ENCODE measurements around the gene FAT1.
"Not testable (repeated sequence)": the region's sequence is repeated elsewhere in the genome, so short reads cannot be mapped to it uniquely, and the experiment has no call there.

The FAT1 gene

DNA sequence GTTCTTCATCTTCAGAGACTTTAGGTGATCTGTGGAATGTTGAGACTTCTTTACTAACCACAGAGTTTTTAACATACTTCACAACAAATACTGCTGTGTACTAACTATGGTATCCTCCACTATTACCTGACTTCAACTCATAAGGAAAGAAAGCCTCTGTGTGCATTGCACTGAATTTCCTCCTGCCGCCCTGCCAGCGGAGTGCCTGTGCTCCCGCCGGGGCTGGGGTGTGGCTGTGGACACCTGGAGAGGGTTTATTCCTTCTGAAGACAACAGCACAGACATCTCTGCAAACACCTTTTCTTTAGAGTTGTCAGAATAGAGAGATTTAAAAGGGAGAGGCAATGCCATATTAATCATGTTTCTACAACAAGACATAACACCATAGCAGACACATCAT, 63.3 kb downstream of the FAT1 start:
- CTCF ChIA-PET, result no interaction called here
- DNase-seq (ENCODE audit: extremely low spot score), result no peak
- POLR2A ChIA-PET, result no interaction called here
- TF ChIP-seq PKNOX1 (IDR thresholded peaks at IDR 0.05), result no peak
- no peak for TF ChIP-seq ZNF384 (IDR thresholded peaks at IDR 0.05)
- no peak for TF ChIP-seq LEF1 (IDR thresholded peaks at IDR 0.05; ENCODE audit: borderline replicate concordance)
- no peak for TF ChIP-seq HDGF (IDR thresholded peaks at IDR 0.05; ENCODE audit: borderline replicate concordance)
- no peak for TF ChIP-seq FOXM1 (IDR thresholded peaks at IDR 0.05; ENCODE audit: borderline replicate concordance)
- no peak for TF ChIP-seq FOXK2 (IDR thresholded peaks at IDR 0.05)
- no peak for TF ChIP-seq ELF4 (IDR thresholded peaks at IDR 0.05)
- no peak for TF ChIP-seq NFRKB (IDR thresholded peaks at IDR 0.05)
- TF ChIP-seq FOXA1 (IDR thresholded peaks at IDR 0.05), result no peak
- TF ChIP-seq SP1 (IDR thresholded peaks at IDR 0.05), result no peak

- DNase-seq (ENCODE audit: extremely low spot score), result no peak
- CTCF ChIA-PET, result no interaction called here
- POLR2A ChIA-PET, result no interaction called here
- TF ChIP-seq TARDBP (IDR thresholded peaks at IDR 0.05) (no peak), PKNOX1 (IDR thresholded peaks at IDR 0.05) (no peak), CTBP1 (IDR thresholded peaks at IDR 0.05; ENCODE audit: borderline replicate concordance) (no peak), FOXA1 (IDR thresholded peaks at IDR 0.05) (no peak), LEF1 (IDR thresholded peaks at IDR 0.05; ENCODE audit: borderline replicate concordance) (no peak), L3MBTL2 (conservative IDR thresholded peaks at IDR 0.05) (no peak), ZNF384 (IDR thresholded peaks at IDR 0.05) (no peak), SUZ12 (IDR thresholded peaks at IDR 0.05) (no peak), FOXM1 (IDR thresholded peaks at IDR 0.05; ENCODE audit: borderline replicate concordance) (no peak), FOXK2 (IDR thresholded peaks at IDR 0.05) (no peak), SP1 (IDR thresholded peaks at IDR 0.05) (no peak), BHLHE40 (IDR thresholded peaks at IDR 0.05; ENCODE audit: borderline replicate concordance) (no peak)
Measured at GRCh38 chr4:186659935-186660334, 63.7 kb downstream of the FAT1 start.

GRCh38 chr4:186659456-186659855, 64.2 kb downstream of the FAT1 start:
- DNase-seq (ENCODE audit: extremely low spot score); POLR2A ChIA-PET; CTCF ChIA-PET: not testable (repeated sequence)

DNA sequence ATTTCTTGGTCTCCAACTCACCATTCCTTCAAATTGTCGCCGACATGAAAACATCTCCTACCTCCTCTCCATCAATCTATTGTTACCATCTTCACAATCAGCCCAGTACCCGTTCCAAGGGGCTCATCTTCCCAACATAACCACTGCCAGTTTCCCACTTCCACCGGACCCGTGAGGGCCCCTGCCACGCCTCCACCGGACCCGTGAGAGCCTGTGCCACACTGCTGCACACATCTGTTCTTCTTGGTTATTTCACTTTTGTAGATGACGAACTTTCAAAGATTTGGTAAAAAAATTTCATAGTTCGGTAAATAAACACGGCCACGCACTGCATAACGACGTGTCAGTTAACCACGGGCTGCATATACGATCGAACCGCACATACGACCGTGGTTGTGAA, 65.0 kb downstream of the FAT1 start:
- ChIA-PET POLR2A (no interaction called here), CTCF (no interaction called here)
- no peak for DNase-seq (ENCODE audit: extremely low spot score)
- TF ChIP-seq NFRKB (IDR thresholded peaks at IDR 0.05) (no peak), ZNF384 (IDR thresholded peaks at IDR 0.05) (no peak)

GRCh38 chr4:186657764-186658163, 65.9 kb downstream of the FAT1 start:
- ChIA-PET POLR2A (no interaction called here), CTCF (interaction anchor here (0.8 kb wide), 1 partner anchor 18 kb away, joined by 3 read pairs; no protein-coding TSS in a partner anchor)
- DNase-seq (ENCODE audit: extremely low spot score), result no peak
- no peak for TF ChIP-seq FOXA1 (IDR thresholded peaks at IDR 0.05)
- TF ChIP-seq FOXK2 (IDR thresholded peaks at IDR 0.05), result no peak
- no peak for TF ChIP-seq TARDBP (IDR thresholded peaks at IDR 0.05)
- no peak for TF ChIP-seq ZNF384 (IDR thresholded peaks at IDR 0.05)
- no peak for TF ChIP-seq NFRKB (IDR thresholded peaks at IDR 0.05)
- no peak for TF ChIP-seq FOXM1 (IDR thresholded peaks at IDR 0.05; ENCODE audit: borderline replicate concordance)
- TF ChIP-seq LEF1 (IDR thresholded peaks at IDR 0.05; ENCODE audit: borderline replicate concordance), result no peak
- no peak for TF ChIP-seq BHLHE40 (IDR thresholded peaks at IDR 0.05; ENCODE audit: borderline replicate concordance)
- no peak for TF ChIP-seq SUZ12 (IDR thresholded peaks at IDR 0.05)
- no peak for TF ChIP-seq HDGF (IDR thresholded peaks at IDR 0.05; ENCODE audit: borderline replicate concordance)
- no peak for TF ChIP-seq SP1 (IDR thresholded peaks at IDR 0.05)

DNA sequence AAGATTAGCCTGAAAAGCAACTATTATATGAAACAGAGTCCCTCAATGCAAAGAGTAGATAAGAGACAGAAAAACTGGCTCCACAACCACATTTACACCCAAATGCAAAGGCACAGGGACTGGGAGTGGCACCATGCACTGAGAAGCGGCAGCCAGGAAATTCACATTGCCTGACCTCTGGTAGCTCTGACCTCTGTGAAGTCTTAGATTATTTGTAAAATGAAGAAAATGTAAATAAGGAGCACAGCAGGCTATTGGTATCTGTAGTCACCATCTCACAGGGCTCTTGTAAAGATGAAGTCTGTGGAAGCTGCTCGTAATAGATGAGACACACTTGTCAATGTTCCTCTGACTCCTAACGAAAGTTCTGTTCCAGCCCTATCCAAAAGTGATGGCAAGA, 69.7 kb downstream of the FAT1 start:
- TF ChIP-seq NFRKB (IDR thresholded peaks at IDR 0.05), result no peak
- TF ChIP-seq ZNF384 (IDR thresholded peaks at IDR 0.05), result no peak
- POLR2A ChIA-PET, result no interaction called here
- CTCF ChIA-PET, result interaction anchor here (1.0 kb wide), 1 partner anchor 16 kb away, joined by 4 read pairs; no protein-coding TSS in a partner anchor
- no peak for DNase-seq (ENCODE audit: extremely low spot score)

DNA sequence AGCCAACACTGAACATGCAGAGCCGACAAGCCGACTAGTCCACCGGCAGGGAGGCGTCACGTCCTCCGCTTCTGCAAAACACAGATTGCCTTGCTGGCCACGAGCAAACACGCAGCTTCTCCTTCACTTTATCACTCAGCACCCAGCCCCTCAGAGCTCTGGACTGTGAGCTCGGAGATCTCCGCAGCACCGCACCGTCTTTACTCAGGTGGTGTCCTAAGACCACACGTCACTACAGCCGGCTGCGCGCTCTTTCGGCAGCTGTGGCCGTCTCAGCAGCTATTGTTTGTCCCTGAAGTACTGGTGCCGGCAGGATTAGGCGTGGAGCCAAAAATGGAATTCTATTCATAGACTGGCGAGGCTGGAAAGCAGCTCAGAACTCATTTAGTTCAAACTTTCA, 72.0 kb downstream of the FAT1 start:
- DNase-seq (ENCODE audit: extremely low spot score), result peak; percentile 33
- CTCF ChIA-PET, result interaction anchor here (1.8 kb wide), 1 partner anchor 18 kb away, joined by 4 read pairs; no protein-coding TSS in a partner anchor
- POLR2A ChIA-PET, result no interaction called here

More for the DNA sequence above, 72.0 kb downstream of the FAT1 start:
- no peak for TF ChIP-seq HDGF (IDR thresholded peaks at IDR 0.05; ENCODE audit: borderline replicate concordance)
- no peak for TF ChIP-seq CTBP1 (IDR thresholded peaks at IDR 0.05; ENCODE audit: borderline replicate concordance)
- no peak for TF ChIP-seq TARDBP (IDR thresholded peaks at IDR 0.05)
- TF ChIP-seq BHLHE40 (IDR thresholded peaks at IDR 0.05; ENCODE audit: borderline replicate concordance), result no peak
- no peak for TF ChIP-seq ELF4 (IDR thresholded peaks at IDR 0.05)
- TF ChIP-seq FOXM1 (IDR thresholded peaks at IDR 0.05; ENCODE audit: borderline replicate concordance), result no peak
- no peak for TF ChIP-seq NFRKB (IDR thresholded peaks at IDR 0.05)
- no peak for TF ChIP-seq FOXK2 (IDR thresholded peaks at IDR 0.05)
- TF ChIP-seq FOXA1 (IDR thresholded peaks at IDR 0.05), result no peak
- TF ChIP-seq PKNOX1 (IDR thresholded peaks at IDR 0.05), result no peak
- TF ChIP-seq ARNT (IDR thresholded peaks at IDR 0.05), result no peak
- TF ChIP-seq SP1 (IDR thresholded peaks at IDR 0.05), result no peak
- no peak for TF ChIP-seq SUZ12 (IDR thresholded peaks at IDR 0.05)
- TF ChIP-seq L3MBTL2 (conservative IDR thresholded peaks at IDR 0.05), result no peak
- TF ChIP-seq LEF1 (IDR thresholded peaks at IDR 0.05; ENCODE audit: borderline replicate concordance), result no peak
- no peak for TF ChIP-seq ZNF384 (IDR thresholded peaks at IDR 0.05)
